Measurements from ENCODE around the gene CHRM5. TPM values are rescaled to one million over a fixed set of nuclear protein-coding genes. Genes with fewer than 3 reads are reported as not detected.

Gene CHRM5
- total RNA-seq, 4 donors from 2014 or later: not detected

GRCh38 chr15:34006381-34006780, 38.1 kb downstream of the CHRM5 start:
- no peaks in the 10 kb centered on the region for H3K4me1 ChIP-seq
- H3K27ac ChIP-seq: no peak overlapping the region
- TF ChIP-seq EP300 (IDR thresholded peaks at IDR 0.05) (no peak), POLR2AphosphoS5 (IDR thresholded peaks at IDR 0.05) (no peak), POLR2A (IDR thresholded peaks at IDR 0.05) (no peak)
- TF ChIP-seq, protein P1, sequence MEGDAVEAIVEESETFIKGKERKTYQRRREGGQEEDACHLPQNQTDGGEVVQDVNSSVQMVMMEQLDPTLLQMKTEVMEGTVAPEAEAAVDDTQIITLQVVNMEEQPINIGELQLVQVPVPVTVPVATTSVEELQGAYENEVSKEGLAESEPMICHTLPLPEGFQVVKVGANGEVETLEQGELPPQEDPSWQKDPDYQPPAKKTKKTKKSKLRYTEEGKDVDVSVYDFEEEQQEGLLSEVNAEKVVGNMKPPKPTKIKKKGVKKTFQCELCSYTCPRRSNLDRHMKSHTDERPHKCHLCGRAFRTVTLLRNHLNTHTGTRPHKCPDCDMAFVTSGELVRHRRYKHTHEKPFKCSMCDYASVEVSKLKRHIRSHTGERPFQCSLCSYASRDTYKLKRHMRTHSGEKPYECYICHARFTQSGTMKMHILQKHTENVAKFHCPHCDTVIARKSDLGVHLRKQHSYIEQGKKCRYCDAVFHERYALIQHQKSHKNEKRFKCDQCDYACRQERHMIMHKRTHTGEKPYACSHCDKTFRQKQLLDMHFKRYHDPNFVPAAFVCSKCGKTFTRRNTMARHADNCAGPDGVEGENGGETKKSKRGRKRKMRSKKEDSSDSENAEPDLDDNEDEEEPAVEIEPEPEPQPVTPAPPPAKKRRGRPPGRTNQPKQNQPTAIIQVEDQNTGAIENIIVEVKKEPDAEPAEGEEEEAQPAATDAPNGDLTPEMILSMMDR (IDR thresholded peaks at IDR 0.05): no peak
- no peak for DNase-seq (ENCODE audit: low spot score in 2 of 2)
- no peak overlapping the region for H3K4me3 ChIP-seq
- no peaks in the 10 kb centered on the region for H3K9me3 ChIP-seq
- H3K27me3 ChIP-seq: no peaks in the 10 kb centered on the region
- no peaks in the 10 kb centered on the region for H3K36me3 ChIP-seq
- WGBS: 76% methylated on average over 2 of the region's 2 CpGs

DNA sequence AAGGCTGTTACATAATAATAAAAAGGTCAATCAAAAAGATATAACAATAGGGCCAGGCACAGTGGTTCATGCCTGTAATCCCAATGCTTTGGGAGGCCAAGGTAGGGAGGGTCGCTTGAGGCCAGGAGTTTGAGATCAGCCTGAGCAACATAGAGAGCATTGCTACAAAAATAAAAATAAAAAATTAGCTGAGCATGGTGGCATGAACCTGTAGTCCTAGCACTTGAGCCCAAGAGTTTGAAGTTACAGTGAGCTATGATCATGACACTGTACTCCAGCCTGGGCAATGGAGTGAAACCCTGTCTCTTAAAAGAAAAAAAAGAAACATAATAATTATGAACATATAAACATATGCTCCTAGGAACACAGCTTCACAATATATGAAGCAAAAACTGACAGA, 41.4 kb downstream of the CHRM5 start:
- 91% methylated on average over 1 of the region's 1 CpG for WGBS
- no peak for DNase-seq (ENCODE audit: low spot score in 2 of 2)

GRCh38 chr15:34010921-34011320, 42.6 kb downstream of the CHRM5 start:
- no peaks in the 10 kb centered on the region for H3K27me3 ChIP-seq
- H3K27ac ChIP-seq: no peak overlapping the region
- 96% methylated on average over 5 of the region's 5 CpGs for WGBS
- no peaks in the 10 kb centered on the region for H3K9me3 ChIP-seq
- TF ChIP-seq POLR2A (IDR thresholded peaks at IDR 0.05) (no peak), EP300 (IDR thresholded peaks at IDR 0.05) (no peak), POLR2AphosphoS5 (IDR thresholded peaks at IDR 0.05) (no peak)
- TF ChIP-seq, protein P1 (IDR thresholded peaks at IDR 0.05): no peak
- no peaks in the 10 kb centered on the region for H3K36me3 ChIP-seq
- no peak for DNase-seq (ENCODE audit: low spot score in 2 of 2)
- no peak overlapping the region for H3K4me3 ChIP-seq
- no peaks in the 10 kb centered on the region for H3K4me1 ChIP-seq

More for the DNA sequence above, 41.4 kb downstream of the CHRM5 start:
- no peaks in the 10 kb centered on the region for H3K4me1 ChIP-seq
- no peak overlapping the region for H3K4me3 ChIP-seq
- H3K27ac ChIP-seq: no peak overlapping the region
- no peaks in the 10 kb centered on the region for H3K9me3 ChIP-seq
- TF ChIP-seq POLR2AphosphoS5 (IDR thresholded peaks at IDR 0.05) (no peak), EP300 (IDR thresholded peaks at IDR 0.05) (no peak), POLR2A (IDR thresholded peaks at IDR 0.05) (no peak)
- TF ChIP-seq, protein P1 (IDR thresholded peaks at IDR 0.05): no peak
- H3K27me3 ChIP-seq: no peaks in the 10 kb centered on the region
- H3K36me3 ChIP-seq: no peaks in the 10 kb centered on the region

- H3K4me1 ChIP-seq: no peaks in the 10 kb centered on the region
- no peak overlapping the region for H3K27ac ChIP-seq
- TF ChIP-seq POLR2A (IDR thresholded peaks at IDR 0.05) (no peak), POLR2AphosphoS5 (IDR thresholded peaks at IDR 0.05) (no peak), EP300 (IDR thresholded peaks at IDR 0.05) (no peak)
- TF ChIP-seq, protein P1 (IDR thresholded peaks at IDR 0.05): no peak
- 86% methylated on average over 2 of the region's 2 CpGs for WGBS
- H3K27me3 ChIP-seq: no peaks in the 10 kb centered on the region
- no peak overlapping the region for H3K4me3 ChIP-seq
- no peaks in the 10 kb centered on the region for H3K9me3 ChIP-seq
- H3K36me3 ChIP-seq: no peaks in the 10 kb centered on the region
- no peak for DNase-seq (ENCODE audit: low spot score in 2 of 2)
Observed at GRCh38 chr15:34011481-34011880, 43.2 kb downstream of the CHRM5 start.

DNA sequence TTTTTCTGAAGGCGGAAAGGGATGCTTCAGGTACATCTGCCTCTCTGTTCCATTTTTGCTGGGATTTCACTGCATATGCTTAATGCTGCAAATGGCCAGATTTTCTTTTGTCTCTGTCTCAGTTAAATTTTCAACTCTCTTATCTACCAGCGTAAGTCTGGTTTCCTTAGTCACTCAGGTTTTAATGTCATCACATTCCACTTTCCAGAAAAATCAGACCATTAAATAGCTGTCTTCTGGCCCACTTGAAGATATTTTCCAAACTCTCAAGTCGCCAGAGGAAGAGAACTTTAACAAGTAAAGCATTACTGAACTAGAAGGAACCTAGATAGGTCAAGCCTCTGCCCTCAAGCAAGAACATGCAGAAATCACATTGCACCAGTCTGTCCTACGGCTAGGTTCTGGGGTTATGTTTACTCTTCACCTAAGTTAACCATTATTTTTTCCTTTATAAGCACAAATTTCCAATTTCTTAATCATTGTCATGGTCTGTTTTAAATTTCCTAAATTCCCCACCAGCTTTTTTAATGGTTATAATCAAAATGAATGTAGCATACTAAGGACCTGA, 44.2 kb downstream of the CHRM5 start:
- H3K27me3 ChIP-seq: no peaks in the 10 kb centered on the region
- no peaks in the 10 kb centered on the region for H3K4me1 ChIP-seq
- H3K9me3 ChIP-seq: no peaks in the 10 kb centered on the region
- TF ChIP-seq POLR2AphosphoS5 (IDR thresholded peaks at IDR 0.05) (no peak), EP300 (IDR thresholded peaks at IDR 0.05) (no peak), POLR2A (IDR thresholded peaks at IDR 0.05) (no peak)
- TF ChIP-seq, protein P1 (IDR thresholded peaks at IDR 0.05): no peak
- no peak overlapping the region for H3K27ac ChIP-seq
- WGBS: 93% methylated on average over 4 of the region's 4 CpGs
- no peaks in the 10 kb centered on the region for H3K36me3 ChIP-seq
- H3K4me3 ChIP-seq: no peak overlapping the region
- no peak for DNase-seq (ENCODE audit: low spot score in 2 of 2)
